ENCODE results near the gene ANKLE1. TPM values are rescaled to one million over a fixed set of nuclear protein-coding genes. Genes with fewer than 3 reads are reported as not detected.

ANKLE1 gene
- total and polyA plus RNA-seq, 2 donors (not counting 3 experiments of a cell fraction or from before 2014, with no cell fraction given) = 1.9 to 3.1 TPM

- H3K79me2 ChIP-seq (ENCODE audit: control insufficient read depth, insufficient read depth, low read length) = peaks cover 14% of the 10 kb centered on the region
- no peak overlapping the region for H3K9ac ChIP-seq (replicated peaks; ENCODE audit: extremely low read depth, insufficient read depth, low read length)
- CTCF ChIA-PET = interaction anchor here (0.8 to 2.7 kb wide), 3 partner anchors 9 to 31 kb away, joined by 3 to 15 read pairs (median 8); partner anchors contain the start of gene ANKLE1
- DNase-seq (ENCODE audit: low read depth, low spot score) = no peak
- peaks cover 18% of the 10 kb centered on the region for H3K4me1 ChIP-seq (ENCODE audit: control insufficient read depth, extremely low read depth, insufficient read depth, low read length)
- H3K4me2 ChIP-seq (ENCODE audit: insufficient read depth, low read length) = no peak overlapping the region
- no peak for FAIRE-seq
- intact Hi-C loops (cut with micrococcal nuclease) (loop anchor here (2.0 kb wide), 3 partner anchors 32 to 370 kb away; partner anchors contain the start of gene OCEL1), dilution Hi-C loops (cut with MboI; ENCODE audit: extremely low pct_ligation_motif_present, low sequenced_read_pairs) (no loop called here)
- H4K20me1 ChIP-seq (replicated peaks; ENCODE audit: control insufficient read depth, extremely low read depth, insufficient read depth, low read length) = no peaks in the 10 kb centered on the region
- no peak overlapping the region for H3K4me3 ChIP-seq (replicated peaks in 1 of 3; ENCODE audit: insufficient read depth in 1 of 3, low read depth in 1 of 3, low read length in 3 of 3)
- H3K9me1 ChIP-seq (replicated peaks; ENCODE audit: control insufficient read depth, extremely low read depth, insufficient read depth, low read length) = no peaks in the 10 kb centered on the region
- POLR2A ChIA-PET = interaction anchor here (0.8 to 1.2 kb wide), 2 partner anchors 15 to 52 kb away, joined by 3 to 5 read pairs; partner anchors contain the start of genes ANKLE1 and USE1
- H3K27ac ChIP-seq (ENCODE audit: insufficient read depth, low read depth, low read length) = no peak overlapping the region
- BruUV-seq (replicated peaks) = no TSS peak
- peak overlapping the region; percentile 21 for H2AFZ ChIP-seq (ENCODE audit: low read depth, low read length)
- H3K36me3 ChIP-seq (ENCODE audit: control insufficient read depth in 2 of 2, extremely low read depth in 1 of 2, insufficient read depth in 2 of 2, low read length in 2 of 2) = peaks cover 6 to 7% of the 10 kb centered on the region in 2 experiments
- H3K9me3 ChIP-seq (replicated peaks; ENCODE audit: control insufficient read depth, insufficient read depth, low read length) = no peaks in the 10 kb centered on the region
- no peaks in the 10 kb centered on the region for H3K27me3 ChIP-seq (ENCODE audit: control insufficient read depth in 2 of 2, insufficient read depth in 2 of 2, low read length in 2 of 2)
- TF ChIP-seq FOS (IDR thresholded peaks at IDR 0.05; ENCODE audit: borderline replicate concordance, insufficient read depth, low read length) = no peak
Observed at GRCh38 chr19:17266589-17266974, 15.1 kb upstream of the ANKLE1 start.

DNA sequence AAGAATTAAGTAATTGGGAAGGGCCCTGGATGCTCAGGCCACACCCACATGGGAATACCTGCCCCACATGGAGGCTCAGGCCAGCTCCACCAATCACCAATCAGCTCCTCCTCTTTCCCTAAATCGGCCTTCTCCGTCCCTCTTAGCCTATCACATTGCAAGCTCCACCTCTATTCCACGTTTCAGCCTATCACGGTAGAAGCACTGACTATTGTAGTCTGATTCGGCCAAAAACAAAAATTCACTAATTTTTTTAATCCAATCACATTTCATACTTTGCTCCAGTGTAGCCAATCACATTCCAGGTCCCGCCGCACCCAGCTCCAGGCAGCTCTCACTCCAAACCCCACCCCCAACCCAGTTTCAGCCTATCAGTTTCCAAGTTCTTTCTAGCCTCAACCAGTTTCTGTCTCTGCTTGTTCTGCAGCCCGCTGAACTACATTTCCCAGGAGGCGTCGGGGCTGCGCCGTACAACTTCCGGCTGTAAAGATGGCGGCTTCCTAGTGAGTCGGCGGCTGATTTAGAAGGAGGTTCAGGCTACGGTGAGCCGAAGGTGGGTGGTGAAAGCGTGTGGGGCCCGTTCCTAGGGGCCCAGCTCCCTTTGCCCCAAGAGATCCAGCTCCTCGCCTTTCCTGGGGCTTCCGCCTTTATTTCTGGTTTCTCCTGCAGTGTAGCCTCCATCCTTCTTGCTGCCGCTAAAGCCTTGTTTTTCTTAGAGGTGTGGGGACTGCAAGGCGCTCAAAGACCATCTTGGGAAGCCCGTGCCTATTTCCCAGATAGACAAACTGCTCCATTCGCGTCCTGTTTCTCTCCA lies 14.5 kb upstream of the ANKLE1 start, which contains the start of gene BABAM1:
Gene BABAM1 (plus strand): TSS at position 469 of the 814 bp plus-strand sequence. CDS start 1,364 bp downstream, outside the sequence.
- dilution Hi-C loops (cut with MboI; ENCODE audit: extremely low pct_ligation_motif_present, low sequenced_read_pairs) (no loop called here), intact Hi-C loops (cut with micrococcal nuclease) (loop anchor here (1.0 to 2.0 kb wide), 4 partner anchors 15 to 370 kb away; partner anchors contain the start of gene OCEL1)
- peak; percentile 99 for DNase-seq (ENCODE audit: low read depth, low spot score)
- Histone ChIP-seq H3K27me3 (ENCODE audit: control insufficient read depth in 2 of 2, insufficient read depth in 2 of 2, low read length in 2 of 2) (no peaks in the 10 kb centered on the region), H3K4me1 (ENCODE audit: control insufficient read depth, extremely low read depth, insufficient read depth, low read length) (peaks cover 18% of the 10 kb centered on the region), H3K9me1 (replicated peaks; ENCODE audit: control insufficient read depth, extremely low read depth, insufficient read depth, low read length) (no peaks in the 10 kb centered on the region), H3K79me2 (ENCODE audit: control insufficient read depth, insufficient read depth, low read length) (peaks cover 14% of the 10 kb centered on the region), H3K36me3 (ENCODE audit: control insufficient read depth in 2 of 2, extremely low read depth in 1 of 2, insufficient read depth in 2 of 2, low read length in 2 of 2) (peaks cover 6 to 11% of the 10 kb centered on the region in 2 experiments), H4K20me1 (replicated peaks; ENCODE audit: control insufficient read depth, extremely low read depth, insufficient read depth, low read length) (no peaks in the 10 kb centered on the region), H3K4me2 (ENCODE audit: insufficient read depth, low read length) (peak within 1 kb of the TSS; percentile 95), H3K4me3 (replicated peaks in 1 of 3; ENCODE audit: insufficient read depth in 1 of 3, low read depth in 1 of 3, low read length in 3 of 3) (peak within 1 kb of the TSS; percentile 95 to 99 (median 99)), H2AFZ (ENCODE audit: low read depth, low read length) (peak within 1 kb of the TSS; percentile 41), H3K9me3 (replicated peaks; ENCODE audit: control insufficient read depth, insufficient read depth, low read length) (no peaks in the 10 kb centered on the region), H3K27ac (ENCODE audit: insufficient read depth, low read depth, low read length) (peak within 1 kb of the TSS; percentile 56), H3K9ac (replicated peaks; ENCODE audit: extremely low read depth, insufficient read depth, low read length) (peak within 1 kb of the TSS; percentile 87)
- CTCF ChIA-PET = interaction anchor here (0.8 to 2.7 kb wide), 4 partner anchors 9 to 32 kb away, joined by 3 to 15 read pairs (median 6); partner anchors contain the start of gene ANKLE1
- TF ChIP-seq POLR2AphosphoS5 (IDR thresholded peaks at IDR 0.05; ENCODE audit: insufficient read depth, low read depth, low read length) (peak; percentile 89), JUN (IDR thresholded peaks at IDR 0.05; ENCODE audit: borderline replicate concordance, insufficient read depth, insufficient read length, low read depth) (no peak), GATA2 (IDR thresholded peaks at IDR 0.05; ENCODE audit: insufficient read depth, insufficient read length, low read depth, low read length) (no peak), FOS (IDR thresholded peaks at IDR 0.05; ENCODE audit: borderline replicate concordance, insufficient read depth, low read length) (no peak), EZH2 (IDR thresholded peaks at IDR 0.05; ENCODE audit: borderline replicate concordance, low read depth, low read length, severe bottlenecking) (peak; percentile 87), MAX (IDR thresholded peaks at IDR 0.05; ENCODE audit: insufficient read depth, insufficient read length) (no peak), POLR2A (IDR thresholded peaks at IDR 0.05; ENCODE audit: low read depth, low read length) (peak; percentile 82)
- POLR2A ChIA-PET = interaction anchor here (0.8 to 1.2 kb wide), 2 partner anchors 14 to 52 kb away, joined by 3 to 5 read pairs; partner anchors contain the start of genes ANKLE1 and USE1
- peak; percentile 99 for FAIRE-seq
- TSS peak; percentile 84 for BruUV-seq (replicated peaks)
